Sigmoid colon (tissue), 7 donors: ENCODE measurements around the gene DNAJB14. TPM values are rescaled to one million over a fixed set of nuclear protein-coding genes. Genes with fewer than 3 reads are reported as not detected.

ENCODE experiments used
- DNase-seq: peaks from one replicate; pipeline ENCODE4 v3.0.0-alpha.2; 2019
- H3K27ac ChIP-seq, 4 donors: fragments of 200-600 bp; sonication (generic); one replicate each; pipeline ENCODE4 v1.5.1; 2016 to 2019; ENCODE audit warnings: mild to moderate bottlenecking in 1 of 4
- H3K27me3 ChIP-seq, 3 donors: fragments of 200-600 bp; sonication (generic); one replicate each; pipeline ENCODE4 v1.5.1; 2019; ENCODE audit warnings: mild to moderate bottlenecking in 1 of 3
- H3K36me3 ChIP-seq, 4 donors: fragments of 200-600 bp; sonication (generic); one replicate each; pipeline ENCODE4 v1.5.1; 2016 to 2019
- H3K4me1 ChIP-seq, 4 donors: fragments of 200-600 bp; sonication (generic); one replicate each; pipeline ENCODE4 v1.5.1; 2017 to 2019
- H3K4me3 ChIP-seq, 4 donors: fragments of 200-600 bp; sonication (generic); one replicate each; pipeline ENCODE4 v1.5.1; 2017 to 2019; ENCODE audit warnings: mild to moderate bottlenecking in 2 of 4, moderate library complexity in 1 of 4
- H3K9me3 ChIP-seq, 4 donors: fragments of 200-600 bp in 3 of 4; sonication (generic) in 3 of 4; one replicate each; pipeline versions ENCODE4 v1.5.1 to v1.6.1; 2013 to 2019
- CTCF ChIP-seq, 4 experiments: fragments of 450-650 bp in 3 of 4; fragments of 200-600 bp in 1 of 4; IDR thresholded peaks; one replicate each; pipeline ENCODE4 v1.5.1; 2016 to 2019; ENCODE audit warnings: antibody characterized with exemption in 4 of 4, mild to moderate bottlenecking in 3 of 4, moderate library complexity in 2 of 4
- EP300 ChIP-seq, 4 donors: sonication (generic); formaldehyde crosslinking; IDR thresholded peaks; one replicate each; pipeline ENCODE4 v1.6.1; 2017; ENCODE audit warnings: antibody characterized with exemption in 4 of 4
- POLR2A ChIP-seq, 2 donors: fragments of 450-650 bp; IDR thresholded peaks; one replicate each; pipeline ENCODE4 v1.6.1; 2016; ENCODE audit warnings: antibody characterized with exemption in 2 of 2, mild to moderate bottlenecking in 2 of 2, moderate library complexity in 2 of 2
- POLR2AphosphoS5 ChIP-seq, 4 donors: sonication (generic); formaldehyde crosslinking; IDR thresholded peaks; one replicate each; pipeline ENCODE4 v1.6.1; 2017; ENCODE audit warnings: antibody characterized with exemption in 4 of 4
- WGBS, 2 donors: extraction: QIAGEN DNeasy Blood & Tissue Kit; methylation state at CpG; one replicate each; pipeline ENCODE4 v1.1.7; 2013; 5-methylcytosine and 5-hydroxymethylcytosine counted together
- intact Hi-C: fragments of 100-400 bp; cut with DNase I; formaldehyde crosslinking; loops from one replicate; pipeline ENCODE4 v1.15.1; 2023
- polyA plus RNA-seq, 3 donors: library from polyadenylated mRNA; stranded (reverse); fragments of 200-250 nt; gene quantifications; one replicate each; pipeline ENCODE4 v1.2.3, GENCODE V29; 2013
- total RNA-seq, 4 donors: library from RNA; depleted of rRNA; stranded (reverse); fragments of >200 nt; gene quantifications; one replicate each; pipeline ENCODE4 v1.1.0, GENCODE V29; 2016
- donor health status: healthy with polysubstance abuse.
- donor health status: Bipolar disorder and iron deficiency.
- donor health status: healthy.

The DNAJB14 gene
- total and polyA plus RNA-seq, 7 donors = 9.0 to 53.9 (median 31.4) TPM

- Histone ChIP-seq H3K36me3 (peaks cover 0 to 35% (median 0%) of the 10 kb centered on the region in 4 donors), H3K27ac (no peak overlapping the region), H3K27me3 (no peaks in the 10 kb centered on the region), H3K4me1 (peaks cover 0 to 77% (median 47%) of the 10 kb centered on the region in 4 donors), H3K9me3 (no peaks in the 10 kb centered on the region), H3K4me3 (no peak overlapping the region)
- no peak for DNase-seq
- 78 to 86% methylated on average over 2 of the region's 2 CpGs for WGBS, 2 donors
- intact Hi-C loops = loop anchor here (10.0 kb wide), 1 partner anchor 967 kb away; the partner anchor contains the start of gene EIF4E
- TF ChIP-seq EP300 (IDR thresholded peaks at IDR 0.05) (no peak), POLR2AphosphoS5 (IDR thresholded peaks at IDR 0.05) (no peak), POLR2A (IDR thresholded peaks at IDR 0.05) (no peak), CTCF (IDR thresholded peaks at IDR 0.05) (no peak)
Observed at GRCh38 chr4:99891351-99891750, 55.1 kb downstream of the DNAJB14 start.

GRCh38 chr4:99887837-99888236 lies 58.6 kb downstream of the DNAJB14 start:
- peaks cover 0 to 81% (median 41%) of the 10 kb centered on the region in 4 donors for H3K4me1 ChIP-seq
- H3K27me3 ChIP-seq = no peaks in the 10 kb centered on the region
- H3K9me3 ChIP-seq = no peaks in the 10 kb centered on the region
- DNase-seq = no peak
- intact Hi-C loops = loop anchor here (5.0 kb wide), 1 partner anchor 166 kb away; no protein-coding TSS in a partner anchor
- H3K27ac ChIP-seq = peak overlapping the region; percentile 20 to 72 (median 67)
- H3K4me3 ChIP-seq = no peak overlapping the region
- TF ChIP-seq CTCF (IDR thresholded peaks at IDR 0.05) = no peak
- no peak for TF ChIP-seq POLR2A (IDR thresholded peaks at IDR 0.05)
- no peak for TF ChIP-seq EP300 (IDR thresholded peaks at IDR 0.05)
- WGBS, 2 donors = 76 to 77% methylated on average over 5 of the region's 5 CpGs
- peaks cover 0 to 64% (median 0%) of the 10 kb centered on the region in 4 donors for H3K36me3 ChIP-seq

GRCh38 chr4:99886146-99886545 lies 60.3 kb downstream of the DNAJB14 start:
- DNase-seq = no peak
- Histone ChIP-seq H3K36me3 (peaks cover 0 to 71% (median 9%) of the 10 kb centered on the region in 4 donors), H3K4me3 (no peak overlapping the region), H3K27ac (peak overlapping the region in 3 of 4 donors; percentile 58 to 72 (median 69)), H3K4me1 (peaks cover 0 to 64% (median 32%) of the 10 kb centered on the region in 4 donors), H3K27me3 (no peaks in the 10 kb centered on the region), H3K9me3 (no peaks in the 10 kb centered on the region)
- TF ChIP-seq POLR2A (IDR thresholded peaks at IDR 0.05) (no peak), EP300 (IDR thresholded peaks at IDR 0.05) (no peak), POLR2AphosphoS5 (IDR thresholded peaks at IDR 0.05) (no peak), CTCF (IDR thresholded peaks at IDR 0.05) (no peak)
- intact Hi-C loops = loop anchor here (5.0 kb wide), 1 partner anchor 164 kb away; no protein-coding TSS in a partner anchor
- 87 to 88% methylated on average over 4 of the region's 4 CpGs for WGBS, 2 donors

- peak overlapping the region in 3 of 4 donors; percentile 39 to 72 (median 69) for H3K27ac ChIP-seq
Observed at GRCh38 chr4:99885687-99886086, 60.7 kb downstream of the DNAJB14 start.

More at GRCh38 chr4:99885687-99886086, 60.7 kb downstream of the DNAJB14 start:
- no peaks in the 10 kb centered on the region for H3K27me3 ChIP-seq
- no peak for DNase-seq
- peaks cover 3 to 73% (median 11%) of the 10 kb centered on the region in 4 donors for H3K36me3 ChIP-seq
- TF ChIP-seq CTCF (IDR thresholded peaks at IDR 0.05) (no peak), EP300 (IDR thresholded peaks at IDR 0.05) (no peak), POLR2AphosphoS5 (IDR thresholded peaks at IDR 0.05) (no peak), POLR2A (IDR thresholded peaks at IDR 0.05) (no peak)
- intact Hi-C loops = loop anchor here (2.0 to 5.0 kb wide), 2 partner anchors 163 to 323 kb away; no protein-coding TSS in a partner anchor
- H3K9me3 ChIP-seq = no peaks in the 10 kb centered on the region
- H3K4me1 ChIP-seq = peaks cover 0 to 59% (median 30%) of the 10 kb centered on the region in 4 donors
- no peak overlapping the region for H3K4me3 ChIP-seq
